Measurements from ENCODE around the gene AK6. TPM values are rescaled to one million over a fixed set of nuclear protein-coding genes. Genes with fewer than 3 reads are reported as not detected.
A peak's percentile ranks its signal among the peaks of the same experiment; 100 is the strongest.
"Not testable (repeated sequence)": the region's sequence is repeated elsewhere in the genome, so short reads cannot be mapped to it uniquely, and the experiment has no call there.

The AK6 gene
- total and polyA plus RNA-seq, 9 of the 15 experiments (the other 6 are each of a cell fraction or from before 2014, with no cell fraction given) = 84.6 to 669 (median 143) TPM

- 0 out of 2 replicates have a peak, but pooled peaks have one; percentile 6 for TF ChIP-seq ZBTB40 (IDR thresholded peaks at IDR 0.05)
- TF ChIP-seq ZBTB40 (CRISPR knock-in tag; IDR thresholded peaks at IDR 0.05) = not testable (repeated sequence)
- peak; percentile 19 for TF ChIP-seq TBP (optimal IDR thresholded peaks at IDR 0.05; ENCODE audit: low read depth, low read length)
Measured at GRCh38 chr5:69370335-69370734, 1.0 kb upstream of the AK6 start (continued).

All from K562 (cell line).